Body of pancreas (tissue), 4 donors: ENCODE results near the gene RFFL. TPM values are rescaled to one million over a fixed set of nuclear protein-coding genes. Genes with fewer than 3 reads are reported as not detected.
"Not testable (repeated sequence)": the region's sequence is repeated elsewhere in the genome, so short reads cannot be mapped to it uniquely, and the experiment has no call there.

Experiments
- ATAC-seq: fragments of 150-250 bp; one replicate; pipeline ENCODE4 v1.9.1; 2016
- DNase-seq, 4 donors: peaks; one replicate each; pipeline ENCODE4 v3.0.0-alpha.2; 2019
- H3K27ac ChIP-seq, 4 donors: fragments of 200-600 bp; sonication (generic); 1 replicate in 3 of 4; 2 replicates in 1 of 4; pipeline versions ENCODE4 v1.5.1 to v1.6.1; 2016 to 2019; ENCODE audit warnings: mild to moderate bottlenecking in 1 of 4, mixed read lengths in 1 of 4, moderate library complexity in 1 of 4
- H3K27me3 ChIP-seq, 2 donors: fragments of 200-600 bp; sonication (generic); one replicate each; pipeline ENCODE4 v1.6.0; 2016; ENCODE audit warnings: mild to moderate bottlenecking in 1 of 2
- H3K36me3 ChIP-seq, 2 donors: fragments of 200-600 bp; sonication (generic); replicated peaks in 1 of 2; 2 replicates each; pipeline ENCODE4 v1.5.1; 2016; ENCODE audit warnings: low read depth in 2 of 2; ENCODE audit not compliant: insufficient read depth in 1 of 2
- H3K4me1 ChIP-seq: fragments of 200-600 bp; sonication (generic); one replicate; pipeline ENCODE4 v1.6.0; 2016
- H3K4me3 ChIP-seq, 2 donors: fragments of 200-600 bp; sonication (generic); 1 replicate in 1 of 2; 2 replicates in 1 of 2; pipeline ENCODE4 v1.5.1; 2016 to 2019
- H3K9me3 ChIP-seq, 3 donors: fragments of 200-600 bp; sonication (generic); 1 replicate in 2 of 3; 2 replicates in 1 of 3; pipeline ENCODE4 v1.5.1; 2016
- POLR2A ChIP-seq, 3 donors: fragments of 450-650 bp; IDR thresholded peaks; one replicate each; pipeline ENCODE4 v1.6.1; 2016; ENCODE audit warnings: antibody characterized with exemption in 3 of 3, mild to moderate bottlenecking in 2 of 3
- WGBS, 2 donors: methylation state at CpG; one replicate each; pipeline ENCODE4 v1.1.5; 2017; 5-methylcytosine and 5-hydroxymethylcytosine counted together
- intact Hi-C: fragments of 100-400 bp; cut with DNase I; formaldehyde crosslinking; loops from one replicate; pipeline ENCODE4 v1.15.1; 2023
- total RNA-seq, 2 donors: library from RNA; depleted of rRNA; stranded (reverse); fragments of >200 nt; gene quantifications; one replicate each; pipeline ENCODE4 v1.1.0, GENCODE V29; 2016
- TF ChIP-seq, protein P1 (sequence below), 7 experiments: fragments of 450-650 bp in 4 of 7; fragments of 200-600 bp in 3 of 7; sonication (generic) in 3 of 7; IDR thresholded peaks; one replicate each; pipeline ENCODE4 v1.5.1; 2016 to 2019; ENCODE audit warnings: antibody characterized with exemption in 7 of 7

RFFL gene
- total RNA-seq, 2 donors from 2014 or later, result 11.9 to 17.8 TPM

- no peaks in the 10 kb centered on the region for H3K9me3 ChIP-seq
- no peak overlapping the region for H3K27ac ChIP-seq
- TF ChIP-seq, protein P1, sequence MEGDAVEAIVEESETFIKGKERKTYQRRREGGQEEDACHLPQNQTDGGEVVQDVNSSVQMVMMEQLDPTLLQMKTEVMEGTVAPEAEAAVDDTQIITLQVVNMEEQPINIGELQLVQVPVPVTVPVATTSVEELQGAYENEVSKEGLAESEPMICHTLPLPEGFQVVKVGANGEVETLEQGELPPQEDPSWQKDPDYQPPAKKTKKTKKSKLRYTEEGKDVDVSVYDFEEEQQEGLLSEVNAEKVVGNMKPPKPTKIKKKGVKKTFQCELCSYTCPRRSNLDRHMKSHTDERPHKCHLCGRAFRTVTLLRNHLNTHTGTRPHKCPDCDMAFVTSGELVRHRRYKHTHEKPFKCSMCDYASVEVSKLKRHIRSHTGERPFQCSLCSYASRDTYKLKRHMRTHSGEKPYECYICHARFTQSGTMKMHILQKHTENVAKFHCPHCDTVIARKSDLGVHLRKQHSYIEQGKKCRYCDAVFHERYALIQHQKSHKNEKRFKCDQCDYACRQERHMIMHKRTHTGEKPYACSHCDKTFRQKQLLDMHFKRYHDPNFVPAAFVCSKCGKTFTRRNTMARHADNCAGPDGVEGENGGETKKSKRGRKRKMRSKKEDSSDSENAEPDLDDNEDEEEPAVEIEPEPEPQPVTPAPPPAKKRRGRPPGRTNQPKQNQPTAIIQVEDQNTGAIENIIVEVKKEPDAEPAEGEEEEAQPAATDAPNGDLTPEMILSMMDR (IDR thresholded peaks at IDR 0.05), result no peak
- TF ChIP-seq POLR2A (IDR thresholded peaks at IDR 0.05), result no peak
- no peaks in the 10 kb centered on the region for H3K27me3 ChIP-seq
- H3K36me3 ChIP-seq, result no peaks in the 10 kb centered on the region
- WGBS, 2 donors, result 82 to 87% methylated on average over 3 of the region's 3 CpGs
- H3K4me1 ChIP-seq, result no peaks in the 10 kb centered on the region
- H3K4me3 ChIP-seq, result no peak overlapping the region
- intact Hi-C loops, result no loop called here
- DNase-seq, result no peak
- no peak for ATAC-seq
Observed at GRCh38 chr17:35038453-35038852, 25.1 kb downstream of the RFFL start.

DNA sequence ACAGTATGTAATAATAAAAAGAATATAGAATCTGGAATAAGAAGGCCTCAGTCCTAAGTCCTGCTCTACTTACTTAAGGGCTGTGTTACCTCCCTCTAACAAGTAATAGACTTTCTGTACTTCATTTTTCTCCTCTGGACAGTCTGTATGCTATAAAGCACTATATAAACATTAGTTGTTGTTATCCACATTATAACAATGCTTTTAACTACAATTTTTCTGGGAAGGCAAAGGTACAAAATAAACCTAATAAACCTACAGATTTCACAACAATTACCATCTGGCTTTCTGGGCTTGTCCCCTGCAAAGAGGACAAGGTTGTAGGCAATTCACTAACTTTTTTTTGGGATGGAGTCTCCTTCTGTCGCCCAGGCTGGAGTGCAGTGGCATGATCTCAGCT lies 32.7 kb downstream of the RFFL start:
- no peak overlapping the region for H3K4me3 ChIP-seq
- no peaks in the 10 kb centered on the region for H3K27me3 ChIP-seq
- H3K36me3 ChIP-seq, result no peaks in the 10 kb centered on the region
- H3K9me3 ChIP-seq, result no peaks in the 10 kb centered on the region
- TF ChIP-seq, protein P1 (IDR thresholded peaks at IDR 0.05), result no peak
- TF ChIP-seq POLR2A (IDR thresholded peaks at IDR 0.05), result no peak
- ATAC-seq (no peak), DNase-seq (no peak)
- no peaks in the 10 kb centered on the region for H3K4me1 ChIP-seq
- no peak overlapping the region for H3K27ac ChIP-seq
- 94 to 100% methylated on average over 1 of the region's 1 CpG for WGBS, 2 donors
- intact Hi-C loops, result no loop called here

- H3K27me3 ChIP-seq, result no peaks in the 10 kb centered on the region
- intact Hi-C loops, result no loop called here
- 70 to 73% methylated on average over 3 of the region's 3 CpGs for WGBS, 2 donors
- H3K9me3 ChIP-seq, result no peaks in the 10 kb centered on the region
- no peaks in the 10 kb centered on the region for H3K4me1 ChIP-seq
- no peak overlapping the region for H3K4me3 ChIP-seq
- TF ChIP-seq POLR2A (IDR thresholded peaks at IDR 0.05), result no peak
- TF ChIP-seq, protein P1 (IDR thresholded peaks at IDR 0.05), result no peak
- H3K27ac ChIP-seq, result no peak overlapping the region
- no peak for DNase-seq
- no peak for ATAC-seq
- no peaks in the 10 kb centered on the region for H3K36me3 ChIP-seq
Observed at GRCh38 chr17:35028531-35029262, 34.8 kb downstream of the RFFL start.

- H3K27ac ChIP-seq, H3K36me3 ChIP-seq, H3K27me3 ChIP-seq, intact Hi-C loops, DNase-seq, H3K4me1 ChIP-seq, H3K4me3 ChIP-seq, ATAC-seq, H3K9me3 ChIP-seq: not testable (repeated sequence)
- WGBS, 2 donors, result 95 to 97% methylated on average over 4 of the region's 4 CpGs
Observed at GRCh38 chr17:35028097-35028496, 35.4 kb downstream of the RFFL start.

DNA sequence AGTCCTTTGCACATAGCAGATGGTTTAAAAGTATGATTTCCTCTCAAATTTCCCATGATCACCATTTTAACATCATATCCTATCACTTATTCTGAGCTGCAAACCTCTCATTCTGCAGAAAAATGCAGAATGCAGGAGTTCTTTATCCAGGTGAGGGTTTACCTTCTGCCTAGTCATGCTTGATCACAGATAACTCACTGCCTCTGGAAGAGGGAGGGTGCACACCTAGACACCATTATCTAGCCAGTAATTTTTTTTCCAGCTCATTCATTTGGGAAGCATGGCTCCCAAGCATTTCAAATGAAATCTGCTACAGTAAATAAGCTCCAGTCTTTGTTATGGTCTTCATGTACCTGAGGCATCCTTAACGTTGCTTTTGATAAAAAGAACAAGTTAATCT lies 38.0 kb downstream of the RFFL start:
- DNase-seq (no peak), ATAC-seq (no peak)
- TF ChIP-seq, protein P1 (IDR thresholded peaks at IDR 0.05), result no peak
- no peak for TF ChIP-seq POLR2A (IDR thresholded peaks at IDR 0.05)
- no peak overlapping the region for H3K27ac ChIP-seq
- H3K36me3 ChIP-seq, result no peaks in the 10 kb centered on the region
- no peaks in the 10 kb centered on the region for H3K27me3 ChIP-seq
- intact Hi-C loops, result no loop called here
- no peak overlapping the region for H3K4me3 ChIP-seq
- H3K9me3 ChIP-seq, result no peaks in the 10 kb centered on the region
- H3K4me1 ChIP-seq, result peaks cover 12% of the 10 kb centered on the region
- WGBS, 2 donors, result 58 to 71% methylated on average over 1 of the region's 1 CpG
